Thoracic aorta (tissue), 2 donors: ENCODE measurements around the gene TBC1D8. TPM values are rescaled to one million over a fixed set of nuclear protein-coding genes. Genes with fewer than 3 reads are reported as not detected.

Experiments
- ATAC-seq: fragments of 150-250 bp; one replicate; pipeline ENCODE4 v1.8.0; 2017; ENCODE audit warnings: low read depth; ENCODE audit not compliant: insufficient number of reproducible peaks, low FRiP score
- DNase-seq: peaks from one replicate; pipeline ENCODE4 v3.0.0-alpha.2; 2020; ENCODE audit warnings: low spot score
- H3K27ac ChIP-seq, 2 donors: fragments of 200-600 bp; sonication (generic); 1 replicate in 1 of 2; 2 replicates in 1 of 2; pipeline ENCODE4 v1.5.1; 2016; ENCODE audit warnings: mild to moderate bottlenecking in 2 of 2, moderate library complexity in 2 of 2
- H3K27me3 ChIP-seq: fragments of 200-600 bp; sonication (generic); replicated peaks from 2 replicates; pipeline ENCODE4 v1.6.0; 2016; ENCODE audit warnings: mild to moderate bottlenecking; ENCODE audit not compliant: insufficient read depth
- H3K36me3 ChIP-seq: fragments of 200-600 bp; sonication (generic); one replicate; pipeline ENCODE4 v1.5.1; 2016
- H3K4me1 ChIP-seq, 2 donors: fragments of 200-600 bp; sonication (generic); 1 replicate in 1 of 2; 2 replicates in 1 of 2; pipeline versions ENCODE4 v1.5.1 to v1.6.0; 2016; ENCODE audit warnings: low read depth in 2 of 2, mild to moderate bottlenecking in 1 of 2; ENCODE audit not compliant: control insufficient read depth in 1 of 2
- H3K4me3 ChIP-seq: fragments of 200-600 bp; sonication (generic); 2 replicates; pipeline ENCODE4 v1.5.1; 2016; ENCODE audit warnings: mild to moderate bottlenecking
- H3K9me3 ChIP-seq: fragments of 200-600 bp; sonication (generic); 2 replicates; pipeline ENCODE4 v1.5.1; 2016
- total RNA-seq, 2 donors: library from RNA; depleted of rRNA; stranded (reverse); fragments of >200 nt; gene quantifications; one replicate each; pipeline versions ENCODE4 v1.1.0 to v1.2.3, GENCODE V29; 2016
- TF ChIP-seq, protein P1 (sequence below): fragments of 200-600 bp; sonication (generic); IDR thresholded peaks from one replicate; pipeline ENCODE4 v1.5.1; 2019; ENCODE audit warnings: antibody characterized with exemption

Gene TBC1D8
- total RNA-seq, 2 donors from 2014 or later = 47.4 to 62.0 TPM

DNA sequence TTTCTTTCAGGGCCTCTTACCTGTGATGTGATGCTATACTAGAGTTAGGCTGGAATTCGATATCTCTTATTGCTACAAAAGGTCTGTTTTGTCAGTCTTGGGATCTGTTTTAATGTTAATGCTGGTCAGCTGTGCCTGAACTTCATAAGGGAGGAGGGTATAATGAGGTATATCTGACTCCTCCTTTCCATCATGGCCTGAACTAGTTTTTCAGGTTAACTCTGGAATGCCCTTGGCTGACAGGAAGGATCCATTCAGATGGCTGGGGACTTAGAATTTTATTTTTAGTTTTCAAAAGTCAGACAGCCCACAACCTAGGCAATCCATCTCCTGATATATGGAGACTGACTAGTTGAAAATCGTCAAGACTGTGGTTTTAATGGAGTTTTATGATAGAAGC lies 35.9 kb upstream of the TBC1D8 start:
- Histone ChIP-seq H3K4me3 (no peak overlapping the region), H3K9me3 (no peaks in the 10 kb centered on the region), H3K36me3 (no peaks in the 10 kb centered on the region), H3K27me3 (no peaks in the 10 kb centered on the region), H3K4me1 (no peaks in the 10 kb centered on the region), H3K27ac (no peak overlapping the region)
- no peak for ATAC-seq
- no peak for DNase-seq
- TF ChIP-seq, protein P1, sequence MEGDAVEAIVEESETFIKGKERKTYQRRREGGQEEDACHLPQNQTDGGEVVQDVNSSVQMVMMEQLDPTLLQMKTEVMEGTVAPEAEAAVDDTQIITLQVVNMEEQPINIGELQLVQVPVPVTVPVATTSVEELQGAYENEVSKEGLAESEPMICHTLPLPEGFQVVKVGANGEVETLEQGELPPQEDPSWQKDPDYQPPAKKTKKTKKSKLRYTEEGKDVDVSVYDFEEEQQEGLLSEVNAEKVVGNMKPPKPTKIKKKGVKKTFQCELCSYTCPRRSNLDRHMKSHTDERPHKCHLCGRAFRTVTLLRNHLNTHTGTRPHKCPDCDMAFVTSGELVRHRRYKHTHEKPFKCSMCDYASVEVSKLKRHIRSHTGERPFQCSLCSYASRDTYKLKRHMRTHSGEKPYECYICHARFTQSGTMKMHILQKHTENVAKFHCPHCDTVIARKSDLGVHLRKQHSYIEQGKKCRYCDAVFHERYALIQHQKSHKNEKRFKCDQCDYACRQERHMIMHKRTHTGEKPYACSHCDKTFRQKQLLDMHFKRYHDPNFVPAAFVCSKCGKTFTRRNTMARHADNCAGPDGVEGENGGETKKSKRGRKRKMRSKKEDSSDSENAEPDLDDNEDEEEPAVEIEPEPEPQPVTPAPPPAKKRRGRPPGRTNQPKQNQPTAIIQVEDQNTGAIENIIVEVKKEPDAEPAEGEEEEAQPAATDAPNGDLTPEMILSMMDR = no peak

DNA sequence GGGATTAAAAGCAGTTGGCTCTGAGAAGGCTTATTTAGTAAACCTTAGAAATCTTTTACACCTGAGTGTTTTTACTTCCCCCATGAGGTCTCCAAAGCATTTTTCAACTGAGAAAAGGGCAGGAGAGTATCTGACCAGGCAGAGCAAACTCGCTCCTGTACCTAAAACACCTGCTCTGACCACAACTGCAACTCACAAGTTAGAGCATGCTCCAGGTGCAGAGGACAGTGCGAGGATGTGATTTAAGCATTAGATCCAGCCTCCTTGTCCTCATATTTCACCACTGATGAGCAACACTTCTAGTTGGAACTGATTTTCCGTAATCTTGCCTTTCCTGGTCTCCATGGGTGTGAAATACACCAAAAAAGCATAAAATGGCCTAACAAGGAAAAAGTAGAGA lies 34.5 kb upstream of the TBC1D8 start:
- Histone ChIP-seq H3K27me3 (no peaks in the 10 kb centered on the region), H3K4me3 (no peak overlapping the region), H3K9me3 (no peaks in the 10 kb centered on the region), H3K36me3 (no peaks in the 10 kb centered on the region), H3K27ac (no peak overlapping the region), H3K4me1 (no peaks in the 10 kb centered on the region)
- ATAC-seq = no peak
- DNase-seq = no peak
- TF ChIP-seq, protein P1 = no peak

DNA sequence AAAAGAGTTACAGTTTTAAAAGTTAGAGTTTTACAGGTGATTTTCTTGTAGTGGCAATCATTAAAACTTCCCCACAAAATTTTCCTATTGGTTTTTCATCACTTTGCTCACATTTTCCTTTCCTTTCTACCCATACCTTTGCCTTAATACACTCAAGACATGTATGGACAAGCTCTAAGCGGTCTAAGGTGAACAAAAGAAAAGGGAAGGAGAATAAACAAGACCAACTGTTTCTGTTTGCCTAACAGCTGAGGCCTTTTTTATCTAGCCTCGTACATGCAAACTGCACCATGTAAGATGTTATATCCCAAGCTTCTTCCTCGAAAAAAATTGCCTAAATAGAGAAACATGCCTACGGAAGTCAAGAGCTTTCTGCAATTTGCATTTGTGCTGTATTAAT lies 33.9 kb upstream of the TBC1D8 start:
- H3K36me3 ChIP-seq = no peaks in the 10 kb centered on the region
- H3K9me3 ChIP-seq = no peaks in the 10 kb centered on the region
- TF ChIP-seq, protein P1 = no peak
- no peaks in the 10 kb centered on the region for H3K27me3 ChIP-seq
- H3K27ac ChIP-seq = no peak overlapping the region
- no peak for DNase-seq
- no peak for ATAC-seq
- H3K4me1 ChIP-seq = no peaks in the 10 kb centered on the region
- no peak overlapping the region for H3K4me3 ChIP-seq

DNA sequence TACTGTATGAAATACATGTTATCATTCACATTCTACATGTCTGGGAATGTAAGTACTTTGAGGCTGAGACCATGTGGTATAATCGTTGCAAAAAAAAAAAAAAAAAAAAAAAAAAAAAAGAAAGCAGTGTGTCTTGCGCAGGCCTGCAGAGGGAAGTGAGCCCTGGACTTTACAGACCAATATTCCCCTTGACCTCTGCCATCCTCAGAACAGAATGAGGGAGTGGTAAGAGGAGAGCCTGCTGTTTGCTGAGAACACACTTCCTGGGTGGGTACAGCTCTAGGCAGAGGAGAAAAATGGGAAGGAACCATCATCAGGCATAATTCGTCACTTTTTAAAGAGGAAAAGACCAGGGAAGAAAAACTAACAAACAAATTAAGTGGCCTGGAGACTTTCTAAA lies 28.8 kb upstream of the TBC1D8 start:
- no peaks in the 10 kb centered on the region for H3K36me3 ChIP-seq
- H3K27me3 ChIP-seq = no peaks in the 10 kb centered on the region
- no peaks in the 10 kb centered on the region for H3K9me3 ChIP-seq
- no peak overlapping the region for H3K4me3 ChIP-seq
- ATAC-seq (no peak), DNase-seq (no peak)
- no peak overlapping the region for H3K27ac ChIP-seq
- peaks cover 0 to 4% of the 10 kb centered on the region in 2 donors for H3K4me1 ChIP-seq
- TF ChIP-seq, protein P1 = no peak

DNA sequence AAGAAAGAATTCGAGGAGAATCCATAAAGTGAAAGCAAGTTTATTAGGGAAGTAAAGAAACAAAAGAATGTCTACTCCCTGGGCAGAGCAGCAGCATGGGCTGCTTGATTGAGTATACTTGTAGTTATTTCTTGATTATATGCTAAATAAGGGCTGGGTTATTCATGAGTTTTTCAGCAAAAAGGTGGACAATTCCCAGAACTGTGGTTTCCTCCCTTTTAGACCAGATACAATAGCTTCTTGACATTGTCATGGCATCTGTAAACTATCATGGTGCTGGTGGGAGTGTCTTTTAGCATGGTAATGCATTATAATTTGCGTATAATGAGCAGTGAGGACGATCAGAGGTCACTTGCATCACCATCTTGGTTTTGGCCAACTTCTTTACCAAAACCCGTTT lies 25.6 kb upstream of the TBC1D8 start:
- Histone ChIP-seq H3K4me1 (peaks cover 0 to 11% of the 10 kb centered on the region in 2 donors), H3K9me3 (peaks cover 4% of the 10 kb centered on the region), H3K36me3 (no peaks in the 10 kb centered on the region), H3K27me3 (no peaks in the 10 kb centered on the region), H3K4me3 (no peak overlapping the region), H3K27ac (no peak overlapping the region)
- TF ChIP-seq, protein P1 = no peak
- ATAC-seq = no peak
- no peak for DNase-seq
